ENCODE data around the gene TFEC.
"Not testable (repeated sequence)": the region's sequence is repeated elsewhere in the genome, so short reads cannot be mapped to it uniquely, and the experiment has no call there.

The TFEC gene

GRCh38 chr7:115988401-115988800, 42.2 kb downstream of the TFEC start:
- no peak for DNase-seq (ENCODE audit: low read depth)

DNA sequence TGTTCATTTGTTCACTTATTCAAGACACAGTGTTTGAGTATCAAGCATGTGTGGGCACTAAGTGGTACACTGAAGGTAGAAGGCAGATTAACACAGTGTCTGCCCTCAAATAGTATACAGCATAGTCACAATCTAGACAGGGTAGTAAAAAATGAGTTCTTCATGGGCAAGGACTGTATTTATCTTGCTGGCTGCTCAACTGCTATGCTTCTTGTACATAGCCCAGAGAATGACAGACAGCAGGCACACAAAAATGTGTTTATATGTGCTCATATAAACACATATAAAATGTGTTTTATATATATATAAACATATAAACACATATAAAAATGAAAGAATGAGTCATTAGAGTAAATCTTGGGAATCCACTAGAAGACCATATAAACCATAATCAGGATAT, 43.1 kb downstream of the TFEC start:
- no peak for DNase-seq (ENCODE audit: low read depth)

GRCh38 chr7:115984105-115984504, 46.5 kb downstream of the TFEC start:
- DNase-seq (ENCODE audit: low read depth): peak; percentile 53

DNA sequence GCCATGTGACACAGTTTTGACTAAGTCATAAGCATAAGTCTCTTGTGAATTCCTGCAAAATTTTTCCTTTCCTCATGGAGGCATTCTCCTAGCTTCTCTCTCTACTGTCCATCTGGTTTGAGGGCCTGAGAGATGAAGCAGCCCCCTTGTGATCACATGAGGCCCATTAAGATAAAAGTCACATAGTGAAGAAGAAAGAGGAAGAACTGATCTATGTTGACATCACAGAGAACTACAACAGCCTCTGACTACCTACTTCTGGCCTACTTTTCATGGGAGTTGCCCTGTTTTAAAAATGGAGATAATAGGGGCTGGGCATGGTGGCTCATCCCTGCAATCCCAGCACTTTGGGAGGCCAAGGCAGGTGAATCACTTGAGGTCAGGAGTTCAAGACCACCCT, 50.4 kb downstream of the TFEC start:
- no peak for DNase-seq (ENCODE audit: low read depth)

DNA sequence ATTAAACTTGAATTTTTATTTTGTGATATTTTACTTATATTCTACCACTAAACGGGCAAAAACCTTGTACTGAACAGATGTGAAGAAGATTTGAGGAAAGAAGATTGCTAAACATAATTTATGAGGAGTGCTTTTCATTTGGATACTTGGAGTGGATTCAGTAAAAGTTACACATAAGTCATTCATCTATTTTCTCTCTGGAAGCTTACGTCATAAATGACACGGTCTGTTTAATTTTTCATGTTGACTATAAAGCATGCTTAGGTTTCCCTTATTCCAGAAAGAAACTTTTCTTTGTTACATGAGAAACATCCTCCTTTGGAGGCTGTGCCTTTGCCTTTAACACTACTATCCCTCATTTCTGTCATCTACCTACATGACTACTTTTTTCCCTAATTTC, 53.9 kb downstream of the TFEC start:
- no peak for DNase-seq (ENCODE audit: low read depth)

DNA sequence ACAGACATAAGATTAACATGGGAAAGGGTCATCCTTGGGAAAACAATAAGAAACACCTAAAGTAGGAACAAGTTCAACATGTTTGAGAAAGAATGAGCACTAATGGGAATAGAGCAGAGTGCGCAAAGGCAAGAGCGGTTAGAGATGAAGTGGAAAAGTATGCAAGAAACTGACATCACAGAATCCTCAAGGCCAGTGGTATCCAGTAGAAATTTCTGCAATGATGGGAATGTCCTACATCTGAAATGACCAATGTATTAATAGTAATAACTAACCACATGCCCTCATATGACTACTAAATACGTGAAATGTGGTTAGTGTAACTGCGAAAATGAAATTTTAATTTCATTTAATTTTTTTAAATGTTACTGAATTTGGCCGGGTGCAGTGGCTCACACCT, 54.8 kb downstream of the TFEC start:
- DNase-seq (ENCODE audit: low read depth): no peak

GRCh38 chr7:115973406-115973805, 57.2 kb downstream of the TFEC start:
- no peak for DNase-seq (ENCODE audit: low read depth)

GRCh38 chr7:115971506-115971905, 59.1 kb downstream of the TFEC start:
- DNase-seq (ENCODE audit: low read depth): no peak

DNA sequence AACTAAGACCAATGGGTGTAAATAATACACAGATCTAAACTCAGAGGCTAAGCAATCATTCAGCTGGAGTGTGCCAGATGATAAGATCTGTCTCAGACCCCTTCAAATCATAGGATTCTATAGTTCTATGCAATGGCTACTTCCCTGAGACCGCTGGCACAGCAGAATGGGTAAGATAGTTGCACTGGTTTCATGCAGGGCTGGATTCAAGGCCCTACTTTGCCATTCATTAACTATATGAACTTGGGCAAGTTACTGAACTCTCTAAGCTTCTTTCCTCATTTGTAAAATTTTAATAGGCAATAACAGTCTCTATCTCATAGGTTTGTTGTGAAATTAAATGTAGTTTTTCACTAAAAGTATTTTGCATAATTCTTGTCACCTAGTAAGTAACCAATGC, 62.0 kb downstream of the TFEC start:
- DNase-seq (ENCODE audit: low read depth): no peak

GRCh38 chr7:115968171-115968570, 62.4 kb downstream of the TFEC start:
- DNase-seq (ENCODE audit: low read depth): no peak

DNA sequence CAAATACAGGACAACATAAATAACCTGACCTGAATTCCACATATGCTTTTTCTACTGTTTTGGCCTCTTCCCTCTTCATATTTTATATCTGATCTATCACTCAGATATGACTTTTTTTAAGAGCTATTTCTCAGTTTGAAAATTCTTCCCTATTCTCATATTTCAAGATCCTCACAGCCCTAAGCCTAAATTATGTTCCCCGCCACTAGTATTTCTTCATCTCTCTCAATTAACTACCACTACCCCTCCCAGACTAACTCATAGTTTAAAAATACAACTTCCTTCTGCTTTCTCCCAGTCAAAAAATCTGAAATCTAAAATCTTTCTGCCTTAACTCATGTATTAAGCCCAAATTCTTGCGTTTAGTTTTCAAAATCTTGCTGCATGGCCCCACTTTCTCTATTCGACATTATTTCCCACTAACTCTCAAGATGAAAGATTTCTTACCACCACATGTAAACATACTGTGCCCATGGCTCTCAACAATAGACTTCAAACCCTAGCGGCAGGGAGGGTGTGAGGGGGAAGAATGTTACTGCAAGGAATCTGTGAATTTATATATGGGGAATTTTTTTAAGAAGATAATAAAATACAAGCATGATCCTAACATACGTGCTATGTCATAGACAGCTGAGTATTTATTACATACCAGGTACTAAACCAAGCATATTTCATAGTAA, 64.6 kb downstream of the TFEC start:
- DNase-seq (ENCODE audit: low read depth): no peak

- DNase-seq (ENCODE audit: low read depth): no peak
These were observed 65.3 kb downstream of the TFEC start for GRCh38 chr7:115965236-115965635.

- DNase-seq (ENCODE audit: low read depth): no peak
These were observed 65.8 kb downstream of the TFEC start for GRCh38 chr7:115964799-115965198.

DNA sequence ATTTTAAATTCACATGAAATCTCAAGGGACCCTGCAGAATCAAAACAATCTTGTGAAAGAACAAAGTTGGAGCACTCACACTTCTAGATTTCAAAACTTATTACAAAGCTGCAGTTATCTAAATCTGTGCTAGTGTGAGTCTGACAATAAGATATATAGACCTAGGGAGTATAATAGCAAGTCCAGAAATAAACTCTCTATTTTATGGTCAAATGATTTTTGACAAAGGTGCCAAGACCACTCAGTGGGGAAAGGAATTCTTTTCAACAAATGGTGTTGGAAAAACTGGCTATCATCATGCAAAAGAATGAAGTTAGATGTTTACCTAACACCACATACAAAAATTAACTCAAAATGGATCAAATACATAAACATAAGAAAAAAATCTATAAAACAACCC, 68.2 kb downstream of the TFEC start:
- DNase-seq (ENCODE audit: low read depth): no peak

DNA sequence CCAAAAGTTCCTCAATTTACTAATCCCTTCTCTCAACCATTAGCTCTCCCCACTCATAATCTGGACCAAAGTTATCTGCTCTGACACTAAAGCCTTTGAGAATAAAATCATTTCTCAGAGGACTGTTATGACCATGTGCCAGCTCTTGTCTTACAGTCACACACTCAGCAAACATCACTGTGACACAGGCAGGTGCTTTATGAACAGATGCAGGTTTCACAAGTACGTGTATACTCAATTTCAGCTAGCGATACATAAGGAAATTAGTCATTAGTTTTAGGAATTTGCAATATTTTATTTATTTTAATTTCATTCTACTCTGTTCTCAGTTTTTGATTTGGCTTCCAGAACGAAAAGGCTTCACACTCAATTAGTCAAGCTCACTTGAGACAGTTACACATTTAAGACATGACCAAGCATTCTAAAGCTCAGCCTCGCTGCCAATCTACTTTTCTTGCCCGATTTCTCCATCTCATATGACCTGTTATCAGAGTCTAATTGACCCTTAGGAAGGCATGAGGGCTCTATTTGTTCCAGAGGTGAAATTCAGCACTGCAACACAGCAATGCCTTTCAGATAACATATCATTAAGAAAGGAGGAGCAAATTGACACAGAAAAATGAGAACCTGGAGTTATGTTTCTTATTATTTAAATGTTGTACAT, 76.8 kb downstream of the TFEC start:
- no peak for DNase-seq (ENCODE audit: low read depth)

DNA sequence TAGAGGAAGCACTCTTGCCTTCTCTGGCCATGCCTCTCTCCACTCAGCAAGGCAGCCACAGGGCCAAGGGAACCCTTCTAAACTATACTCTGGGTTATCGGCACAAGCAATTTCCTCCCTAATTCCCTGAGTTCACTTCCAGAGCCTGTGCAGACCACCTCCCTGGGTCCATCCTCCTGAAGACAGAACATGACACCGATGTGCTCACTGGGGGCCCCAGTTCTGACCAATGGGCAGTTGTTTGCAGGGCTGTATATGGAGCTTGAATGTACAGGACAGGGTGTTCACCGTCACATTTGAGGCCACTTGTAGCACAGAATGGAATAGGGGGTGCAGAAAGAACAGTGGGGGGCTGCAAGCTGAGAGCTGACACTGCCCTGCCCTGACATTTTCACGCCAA, 77.7 kb downstream of the TFEC start:
- no peak for DNase-seq (ENCODE audit: low read depth)

- DNase-seq (ENCODE audit: low read depth): no peak
These were observed 79.0 kb downstream of the TFEC start for GRCh38 chr7:115951547-115951946.

GRCh38 chr7:115941703-115942268, 88.8 kb downstream of the TFEC start:
- peak; percentile 67 for DNase-seq (ENCODE audit: low read depth)

DNA sequence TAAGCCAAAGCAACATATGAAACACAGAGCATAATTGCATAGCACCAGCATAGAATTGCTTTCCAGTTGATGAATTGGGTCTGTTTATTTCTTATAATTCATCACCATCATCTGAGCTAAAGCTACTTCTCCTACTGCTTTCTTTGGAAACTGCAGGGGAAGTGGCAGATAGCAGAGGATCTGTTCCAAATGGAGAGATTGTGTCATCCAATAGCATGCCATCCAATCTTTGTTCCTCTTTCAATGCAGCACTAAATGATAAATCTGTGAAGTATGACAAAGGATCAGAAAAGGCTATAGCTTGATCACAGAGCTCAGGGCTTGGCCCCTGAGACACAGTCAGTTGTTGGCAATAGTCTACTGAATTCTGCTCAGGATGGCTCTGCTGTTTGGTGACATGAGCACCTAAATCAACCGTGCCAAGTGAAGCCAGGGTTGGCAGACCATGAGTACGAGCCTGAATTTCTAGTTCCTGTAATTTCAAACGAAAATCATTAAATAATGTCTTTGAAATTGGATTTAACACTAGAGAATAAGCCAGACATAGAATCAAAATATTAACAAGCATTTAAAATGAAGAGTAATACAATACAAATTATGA, 90.0 kb downstream of the TFEC start:
- DNase-seq (ENCODE audit: low read depth): peak; percentile 7

DNA sequence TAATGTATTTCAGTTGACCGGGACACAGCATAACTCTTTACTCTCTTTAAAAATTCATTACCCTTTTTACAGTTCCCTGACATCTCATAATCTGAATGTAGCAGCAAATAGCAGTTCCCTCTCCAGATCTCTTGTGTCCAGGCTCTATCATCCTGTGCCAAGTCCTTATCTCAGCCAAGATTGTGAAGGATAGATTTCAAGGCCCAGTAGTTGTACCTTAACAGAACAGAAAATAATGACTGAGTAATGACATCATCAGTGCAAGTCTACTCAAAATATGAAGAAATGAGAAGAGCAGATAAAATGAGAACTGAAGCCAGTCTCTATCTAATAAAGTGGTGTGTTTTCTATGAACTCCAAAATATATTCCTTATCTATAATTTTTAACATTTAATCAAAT, 92.6 kb downstream of the TFEC start:
- DNase-seq (ENCODE audit: low read depth): no peak

DNA sequence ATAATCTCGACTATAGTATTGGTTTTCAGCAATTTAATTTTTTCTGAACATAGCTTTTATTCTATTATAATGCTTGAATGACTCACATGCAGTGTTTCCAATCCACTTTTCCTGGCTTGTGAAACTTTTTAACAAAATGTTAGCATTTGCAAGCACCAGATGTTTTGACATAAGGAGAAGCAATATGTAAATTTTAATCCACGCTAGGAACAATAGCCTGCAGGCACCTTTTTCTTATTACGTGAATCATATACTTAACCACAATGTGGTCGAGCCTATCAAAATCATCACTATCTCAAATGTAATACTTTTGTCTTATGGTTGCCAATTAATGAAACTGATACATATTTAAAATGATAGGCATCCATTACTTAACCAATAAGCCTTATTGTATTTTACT, 97.1 kb downstream of the TFEC start:
- DNase-seq (ENCODE audit: low read depth): peak; percentile 76

DNA sequence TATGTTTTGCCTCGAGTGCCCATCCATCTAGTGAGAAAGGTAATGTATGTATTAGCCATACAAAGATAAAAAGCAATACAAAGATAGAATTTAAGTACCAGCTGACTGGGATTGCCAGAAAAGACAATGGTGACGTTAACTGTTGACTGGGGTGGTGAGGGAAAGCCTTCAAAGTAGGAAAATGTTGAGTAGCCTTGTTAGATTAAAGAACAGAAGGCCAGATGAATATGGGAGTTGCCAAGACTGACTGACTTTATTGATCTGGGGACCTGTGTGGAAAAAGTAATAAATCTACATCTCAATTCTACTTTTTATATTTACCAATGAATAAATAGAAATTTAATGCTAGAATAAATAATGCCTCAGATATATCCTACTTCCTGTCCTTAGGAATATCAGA, 97.7 kb downstream of the TFEC start:
- DNase-seq (ENCODE audit: low read depth): no peak

DNA sequence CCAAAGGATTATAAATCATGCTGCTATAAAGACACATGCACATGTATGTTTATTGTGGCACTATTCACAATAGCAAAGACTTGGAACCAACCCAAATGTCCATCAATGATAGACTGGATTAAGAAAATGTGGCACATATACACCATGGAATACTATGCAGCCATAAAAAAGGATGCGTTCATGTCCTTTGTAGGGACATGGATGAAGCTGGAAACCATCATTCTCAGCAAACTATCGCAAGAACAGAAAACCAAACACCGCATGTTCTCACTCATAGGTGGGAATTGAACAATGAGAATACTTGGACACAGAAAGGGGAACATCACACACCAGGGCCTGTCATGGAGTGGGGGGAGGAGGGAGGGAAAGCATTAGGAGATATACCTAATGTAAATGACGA, 100.4 kb downstream of the TFEC start:
- DNase-seq (ENCODE audit: low read depth): not testable (repeated sequence)

All from ELR (cell line).